Neural cell (in vitro differentiated cells): ENCODE results near the gene PRKCE. TPM values are rescaled to one million over a fixed set of nuclear protein-coding genes. Genes with fewer than 3 reads are reported as not detected.

Source experiments
- H2AFZ ChIP-seq: fragments of 200-600, 300-800 bp; sonication (generic), shearing (Covaris generic); 2 replicates; pipeline ENCODE4 v1.6.0; 2014; ENCODE audit warnings: low read depth, mild to moderate bottlenecking, antibody characterized with exemption, low read length, moderate library complexity
- H3F3A ChIP-seq: fragments of 200-600 bp; shearing (Covaris generic); 2 replicates; pipeline ENCODE4 v1.6.1; 2016; ENCODE audit warnings: mild to moderate bottlenecking, moderate library complexity, mixed read lengths, antibody characterized with exemption, low read length; ENCODE audit not compliant: insufficient read depth, poor library complexity, severe bottlenecking
- H3K27ac ChIP-seq: fragments of 200-600, 300-800 bp; sonication (generic), shearing (Covaris generic); 2 replicates; pipeline ENCODE4 v1.5.1; 2014; ENCODE audit warnings: mild to moderate bottlenecking, low read length, moderate library complexity
- H3K27me3 ChIP-seq: fragments of 300-800, 200-600 bp; sonication (generic), shearing (Covaris generic); 2 replicates; pipeline ENCODE4 v1.6.0; 2014; ENCODE audit warnings: mild to moderate bottlenecking, low read depth, low read length, moderate library complexity; ENCODE audit not compliant: insufficient read depth
- H3K36me3 ChIP-seq: fragments of 300-800, 200-600 bp; sonication (generic), shearing (Covaris generic); 2 replicates; pipeline ENCODE4 v1.5.1; 2014; ENCODE audit warnings: mild to moderate bottlenecking, antibody characterized with exemption, low read length, moderate library complexity; ENCODE audit not compliant: insufficient read depth
- H3K4me2 ChIP-seq: fragments of 300-800, 200-600 bp; sonication (generic), shearing (Covaris generic); 2 replicates; pipeline ENCODE4 v1.6.0; 2014; ENCODE audit warnings: mild to moderate bottlenecking, low read length
- H3K4me3 ChIP-seq: fragments of 300-800, 200-600 bp; sonication (generic), shearing (Covaris generic); 2 replicates; pipeline ENCODE4 v1.5.1; 2014; ENCODE audit warnings: mild to moderate bottlenecking, low read length, moderate library complexity
- H3K79me2 ChIP-seq: fragments of 200-600 bp; shearing (Covaris generic); replicated peaks from 2 replicates; pipeline ENCODE4 v1.6.0; 2014; ENCODE audit warnings: mild to moderate bottlenecking, low read length, moderate library complexity; ENCODE audit not compliant: insufficient read depth
- H3K9ac ChIP-seq: fragments of 300-800, 200-600 bp; sonication (generic), shearing (Covaris generic); 2 replicates; pipeline ENCODE4 v1.6.1; 2016; ENCODE audit warnings: mild to moderate bottlenecking, low read length, mixed read lengths
- H3K9me2 ChIP-seq: fragments of 200-600 bp; shearing (Covaris generic); 2 replicates; pipeline ENCODE4 v1.6.1; 2016; ENCODE audit warnings: mild to moderate bottlenecking, low read length, mixed read lengths; ENCODE audit not compliant: insufficient read depth
- H3K9me3 ChIP-seq: fragments of 200-600, 300-800 bp; sonication (generic), shearing (Covaris generic); 2 replicates; pipeline ENCODE4 v1.6.1; 2016; ENCODE audit warnings: mild to moderate bottlenecking, mixed run types, low read length, moderate library complexity, mixed read lengths
- H4K20me1 ChIP-seq: fragments of 200-600 bp; shearing (Covaris generic); 2 replicates; pipeline ENCODE4 v1.6.1; 2016; ENCODE audit warnings: mild to moderate bottlenecking, mixed run types; ENCODE audit not compliant: insufficient read depth
- CTCF ChIP-seq: fragments of 450-650 bp; IDR thresholded peaks from 2 replicates; pipeline ENCODE4 v1.5.1; 2014; ENCODE audit warnings: antibody characterized with exemption, mild to moderate bottlenecking, moderate library complexity; ENCODE audit not compliant: poor library complexity, severe bottlenecking
- EP300 ChIP-seq: fragments of 450-650 bp; conservative IDR thresholded peaks from 2 replicates; pipeline ENCODE4 v1.6.1; 2014; ENCODE audit warnings: antibody characterized with exemption, mild to moderate bottlenecking, moderate library complexity; ENCODE audit not compliant: poor library complexity, severe bottlenecking
- EZH2 ChIP-seq: fragments of 200-600, 300-800 bp; shearing (Covaris generic), sonication (generic); IDR thresholded peaks from 2 replicates; pipeline ENCODE4 v1.6.1; 2014; ENCODE audit warnings: antibody characterized with exemption, low read length, borderline replicate concordance, mild to moderate bottlenecking; ENCODE audit not compliant: insufficient read depth, poor library complexity, severe bottlenecking
- MXI1 ChIP-seq: fragments of 450-650 bp; conservative IDR thresholded peaks from 2 replicates; pipeline ENCODE4 v1.6.1; 2014; ENCODE audit warnings: antibody characterized with exemption, mild to moderate bottlenecking; ENCODE audit not compliant: poor library complexity, severe bottlenecking
- POLR2AphosphoS5 ChIP-seq: IDR thresholded peaks from 2 replicates; pipeline ENCODE4 v1.6.1; 2012
- RAD21 ChIP-seq: fragments of 450-650 bp; conservative IDR thresholded peaks from 2 replicates; pipeline ENCODE4 v1.6.1; 2014; ENCODE audit warnings: antibody characterized with exemption, mild to moderate bottlenecking, moderate library complexity
- REST ChIP-seq: IDR thresholded peaks from 2 replicates; pipeline ENCODE4 v1.6.1; 2012; ENCODE audit warnings: borderline replicate concordance
- SMC3 ChIP-seq: fragments of 450-650 bp; conservative IDR thresholded peaks from 2 replicates; pipeline ENCODE4 v1.6.1; 2014; ENCODE audit warnings: antibody characterized with exemption, mild to moderate bottlenecking, moderate library complexity; ENCODE audit not compliant: poor library complexity
- TAF1 ChIP-seq: IDR thresholded peaks from 2 replicates; pipeline ENCODE4 v1.6.1; 2012; ENCODE audit warnings: low read depth
- polyA plus RNA-seq: library from polyadenylated mRNA; depleted of rRNA; stranded (reverse); fragments of >200 nt; gene quantifications from 2 replicates; pipeline ENCODE4 v1.2.3, GENCODE V29; 2014

Gene PRKCE
- polyA plus RNA-seq, 1 donor from 2014 or later: 5.4 TPM

GRCh38 chr2:45627911-45628310 is 23.6 kb upstream of the PRKCE start:
- H2AFZ ChIP-seq: no peak overlapping the region
- no peaks in the 10 kb centered on the region for H3K79me2 ChIP-seq
- H4K20me1 ChIP-seq: no peaks in the 10 kb centered on the region
- no peak overlapping the region for H3K4me2 ChIP-seq
- H3K9me3 ChIP-seq: no peaks in the 10 kb centered on the region
- TF ChIP-seq RAD21 (no peak), POLR2AphosphoS5 (no peak), SMC3 (no peak), REST (no peak), MXI1 (no peak), CTCF (no peak), EP300 (no peak), TAF1 (no peak), EZH2 (no peak)
- no peak overlapping the region for H3K27ac ChIP-seq
- H3K27me3 ChIP-seq: no peaks in the 10 kb centered on the region
- no peaks in the 10 kb centered on the region for H3K9me2 ChIP-seq
- H3F3A ChIP-seq: no peaks in the 10 kb centered on the region
- H3K36me3 ChIP-seq: no peaks in the 10 kb centered on the region
- H3K9ac ChIP-seq: no peak overlapping the region
- no peak overlapping the region for H3K4me3 ChIP-seq

GRCh38 chr2:45629971-45630370 is 21.5 kb upstream of the PRKCE start:
- Histone ChIP-seq H3F3A (no peaks in the 10 kb centered on the region), H3K27me3 (no peaks in the 10 kb centered on the region), H3K9me3 (no peaks in the 10 kb centered on the region), H3K9me2 (no peaks in the 10 kb centered on the region), H4K20me1 (no peaks in the 10 kb centered on the region), H2AFZ (no peak overlapping the region), H3K4me2 (no peak overlapping the region), H3K27ac (no peak overlapping the region), H3K79me2 (no peaks in the 10 kb centered on the region), H3K4me3 (no peak overlapping the region), H3K9ac (no peak overlapping the region), H3K36me3 (no peaks in the 10 kb centered on the region)
- no peak for TF ChIP-seq EP300
- no peak for TF ChIP-seq CTCF
- TF ChIP-seq TAF1: no peak
- TF ChIP-seq REST: no peak
- no peak for TF ChIP-seq EZH2
- no peak for TF ChIP-seq MXI1
- no peak for TF ChIP-seq POLR2AphosphoS5
- TF ChIP-seq SMC3: no peak
- TF ChIP-seq RAD21: no peak
